GM18505 (cell line): Measurements from ENCODE around the gene ZBTB18.
"Not testable (repeated sequence)": the region's sequence is repeated elsewhere in the genome, so short reads cannot be mapped to it uniquely, and the experiment has no call there.

Experiments
- ATAC-seq: cut with Tn5 transposase; IDR thresholded peaks from one replicate; pipeline ENCODE4 v1.9.1; 2021; ENCODE audit not compliant: unreplicated experiment
- POLR2A ChIP-seq: IDR thresholded peaks from 4 replicates; pipeline ENCODE4 v1.6.1; 2011; ENCODE audit warnings: borderline replicate concordance; ENCODE audit not compliant: insufficient read depth, insufficient read length; ENCODE audit errors: extremely low read depth

Gene ZBTB18

GRCh38 chr1:244050835-244051444, at the start of gene ZBTB18:
ZBTB18 (plus strand) TSS chr1:244051283; CDS start chr1:244051432, 149 bp downstream.
- no peak for TF ChIP-seq POLR2A
- ATAC-seq = no peak

GRCh38 chr1:244002721-244003120, 48.4 kb upstream of the ZBTB18 start:
- no peak for TF ChIP-seq POLR2A
- ATAC-seq = no peak

GRCh38 chr1:244005455-244005854, 45.6 kb upstream of the ZBTB18 start:
- TF ChIP-seq POLR2A = no peak
- ATAC-seq = no peak

GRCh38 chr1:244006381-244006901, 44.6 kb upstream of the ZBTB18 start:
- no peak for ATAC-seq

GRCh38 chr1:244006961-244007360, 44.1 kb upstream of the ZBTB18 start:
- ATAC-seq = no peak
- no peak for TF ChIP-seq POLR2A

More at GRCh38 chr1:244006381-244006901, 44.6 kb upstream of the ZBTB18 start:
- TF ChIP-seq POLR2A = no peak

- no peak for ATAC-seq
- no peak for TF ChIP-seq POLR2A
These were observed 40.9 kb upstream of the ZBTB18 start for GRCh38 chr1:244010191-244010590.

GRCh38 chr1:244010703-244011123, 40.4 kb upstream of the ZBTB18 start:
- ATAC-seq = no peak

GRCh38 chr1:244011271-244011670, 39.8 kb upstream of the ZBTB18 start:
- no peak for ATAC-seq
- no peak for TF ChIP-seq POLR2A

More at GRCh38 chr1:244010703-244011123, 40.4 kb upstream of the ZBTB18 start:
- no peak for TF ChIP-seq POLR2A

- ATAC-seq = no peak
- no peak for TF ChIP-seq POLR2A
These were observed 39.3 kb upstream of the ZBTB18 start for GRCh38 chr1:244011786-244012185.

- ATAC-seq = no peak
- no peak for TF ChIP-seq POLR2A
These were observed 38.9 kb upstream of the ZBTB18 start for GRCh38 chr1:244012202-244012601.

GRCh38 chr1:244013100-244013499, 38.0 kb upstream of the ZBTB18 start:
- no peak for TF ChIP-seq POLR2A
- no peak for ATAC-seq

- ATAC-seq = not testable (repeated sequence)
These were observed 36.2 kb upstream of the ZBTB18 start for GRCh38 chr1:244014862-244015261.

- ATAC-seq = no peak
- TF ChIP-seq POLR2A = no peak
These were observed 31.0 kb upstream of the ZBTB18 start for GRCh38 chr1:244019982-244020485.

GRCh38 chr1:244021427-244021826, 29.7 kb upstream of the ZBTB18 start:
- ATAC-seq = no peak
- no peak for TF ChIP-seq POLR2A

GRCh38 chr1:244022311-244022710, 28.8 kb upstream of the ZBTB18 start:
- TF ChIP-seq POLR2A = no peak
- ATAC-seq = no peak

- no peak for ATAC-seq
- no peak for TF ChIP-seq POLR2A
These were observed 28.1 kb upstream of the ZBTB18 start for GRCh38 chr1:244022864-244023440.
